SU-DHL-6 (cell line): ENCODE results near the gene NPIPA1.
A peak's percentile ranks its signal among the peaks of the same experiment; 100 is the strongest.
"Not testable (repeated sequence)": the region's sequence is repeated elsewhere in the genome, so short reads cannot be mapped to it uniquely, and the experiment has no call there.

Experiments
- H2AFZ ChIP-seq: fragments of 200-600 bp; sonication (generic); 2 replicates; pipeline ENCODE4 v1.6.1; 2014; ENCODE audit warnings: low read depth, mild to moderate bottlenecking, moderate library complexity, mixed read lengths, antibody characterized with exemption, low read length; ENCODE audit not compliant: severe bottlenecking
- H3F3A ChIP-seq: fragments of 200-600 bp; shearing (Covaris generic); 2 replicates; pipeline ENCODE4 v1.6.0; 2016; ENCODE audit warnings: antibody characterized with exemption, mild to moderate bottlenecking; ENCODE audit not compliant: insufficient read depth
- H3K27ac ChIP-seq: fragments of 200-600 bp; sonication (generic); 2 replicates; pipeline ENCODE4 v1.5.1; 2016; ENCODE audit warnings: low read depth, mild to moderate bottlenecking, low read length, moderate library complexity, mixed read lengths
- H3K27me3 ChIP-seq: fragments of 200-600 bp; sonication (generic), shearing (Covaris generic); 2 replicates; pipeline ENCODE4 v1.6.0; 2014; ENCODE audit warnings: mild to moderate bottlenecking, low read length
- H3K36me3 ChIP-seq: fragments of 200-600 bp; sonication (generic); 2 replicates; pipeline ENCODE4 v1.6.1; 2014; ENCODE audit warnings: mild to moderate bottlenecking, low read length, mixed read lengths
- H3K4me2 ChIP-seq: fragments of 300-600, 200-600 bp; shearing (Covaris generic), sonication (generic); 2 replicates; pipeline ENCODE4 v1.6.0; 2014; ENCODE audit warnings: low read length, low read depth, mild to moderate bottlenecking; ENCODE audit not compliant: poor library complexity, severe bottlenecking
- H3K4me3 ChIP-seq: fragments of 200-600 bp; sonication (generic); 2 replicates; pipeline ENCODE4 v1.5.1; 2014; ENCODE audit warnings: antibody characterized with exemption, low read length, mild to moderate bottlenecking, mixed read lengths; ENCODE audit not compliant: insufficient read depth, poor library complexity, severe bottlenecking
- H3K79me2 ChIP-seq: fragments of 200-600 bp; sonication (generic); 2 replicates; pipeline ENCODE4 v1.6.1; 2014; ENCODE audit warnings: mild to moderate bottlenecking, low read length, moderate library complexity; ENCODE audit not compliant: insufficient read depth
- H3K9ac ChIP-seq: fragments of 200-600 bp; sonication (generic); 2 replicates; pipeline ENCODE4 v1.7.0; 2014; ENCODE audit warnings: mild to moderate bottlenecking, low read length
- H3K9me2 ChIP-seq: fragments of 200-600 bp; sonication (generic); replicated peaks from 2 replicates; pipeline ENCODE4 v1.6.1; 2014; ENCODE audit warnings: low read length; ENCODE audit not compliant: insufficient read depth
- H3K9me3 ChIP-seq: fragments of 200-600 bp; sonication (generic); 2 replicates; pipeline ENCODE4 v1.6.1; 2014; ENCODE audit warnings: low read length, mixed read lengths; ENCODE audit not compliant: insufficient read depth
- H4K20me1 ChIP-seq: fragments of 200-600 bp; sonication (generic); 2 replicates; pipeline ENCODE4 v1.6.1; 2014; ENCODE audit warnings: low read depth, mild to moderate bottlenecking, antibody characterized with exemption, low read length, moderate library complexity, mixed read lengths

Gene NPIPA1

DNA sequence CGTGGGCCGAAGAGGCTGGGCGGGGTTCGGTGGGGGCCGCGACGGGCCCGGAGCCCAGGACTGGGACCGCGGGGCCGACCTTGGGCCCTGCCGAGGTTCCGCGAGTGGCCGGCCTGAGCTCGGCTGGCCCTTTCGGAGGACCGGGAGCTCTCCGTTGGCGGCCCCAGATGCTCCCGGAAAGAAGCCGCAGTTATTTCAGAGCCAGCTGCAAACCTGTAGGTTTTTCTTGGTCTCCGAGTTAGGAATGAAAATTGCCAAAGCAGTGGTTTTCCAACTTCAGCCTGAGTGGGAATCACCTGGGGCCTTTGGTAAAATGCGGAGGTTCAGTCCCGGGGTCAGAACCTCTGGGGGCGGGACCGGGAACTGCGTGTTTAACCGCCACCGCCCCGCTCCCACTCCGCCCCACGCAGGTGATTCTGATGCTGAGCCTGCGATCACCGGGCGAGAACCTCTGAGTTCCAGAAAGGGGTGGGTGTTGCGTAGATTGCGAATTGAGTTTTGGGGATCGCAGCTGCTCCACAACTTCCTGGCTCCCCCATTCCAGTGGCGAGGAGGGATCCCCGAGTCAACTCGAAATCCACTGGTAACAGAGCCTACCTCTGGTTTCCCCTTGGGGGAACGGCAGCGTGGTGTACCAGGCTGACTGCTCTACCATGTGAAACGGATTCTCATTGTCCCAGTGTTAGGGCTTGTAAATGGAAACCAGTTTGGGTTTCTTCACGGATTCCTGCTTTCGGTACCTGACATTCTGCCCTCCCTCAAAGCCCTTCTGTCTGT is 38.4 kb downstream of the NPIPA1 start:
- Histone ChIP-seq H2AFZ (peak overlapping the region; percentile 34), H3K79me2 (peaks cover 52% of the 10 kb centered on the region), H3K9ac (peak overlapping the region; percentile 62), H3K4me3 (peak overlapping the region; percentile 54), H3K4me2 (peak overlapping the region; percentile 63)
- H3K36me3 ChIP-seq, H4K20me1 ChIP-seq, H3F3A ChIP-seq, H3K9me2 ChIP-seq, H3K9me3 ChIP-seq, H3K27me3 ChIP-seq, H3K27ac ChIP-seq: not testable (repeated sequence)

DNA sequence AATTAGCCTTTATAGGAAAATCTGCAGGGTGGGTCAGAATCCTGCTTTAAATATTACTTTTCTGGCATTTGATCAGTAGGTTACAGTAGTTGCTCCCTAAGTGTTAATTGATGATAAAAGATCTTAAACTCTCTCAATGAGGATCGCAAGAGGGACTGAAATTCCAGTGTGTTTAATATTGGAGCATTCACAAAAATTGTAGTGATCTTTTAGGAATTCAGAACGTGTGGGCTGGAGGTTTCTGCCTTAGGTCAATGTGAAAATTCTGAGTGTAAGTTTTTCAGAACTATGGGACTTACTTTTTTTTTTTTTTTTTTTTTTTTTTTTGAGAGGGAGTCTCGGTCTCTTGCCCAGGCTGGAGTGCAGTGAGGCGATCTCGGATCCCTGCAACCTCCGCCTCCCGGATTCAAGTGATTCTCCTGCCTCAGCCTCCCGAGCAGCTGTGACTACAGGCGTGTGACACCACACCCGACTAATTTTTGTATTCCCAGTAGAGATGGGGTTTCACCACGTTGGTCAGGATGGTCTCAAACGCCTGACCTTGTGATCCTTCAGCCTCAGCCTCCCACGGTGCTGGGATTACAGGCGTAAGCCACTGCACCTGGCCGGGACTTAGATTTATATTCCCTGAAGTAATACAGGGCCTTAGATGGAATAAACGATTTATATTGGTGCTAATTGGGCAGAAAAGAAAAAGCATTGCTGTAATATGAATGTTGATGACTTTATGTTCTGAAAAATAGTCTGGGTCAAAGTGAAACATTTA is 39.9 kb downstream of the NPIPA1 start:
- Histone ChIP-seq H3K4me2 (peak overlapping the region; percentile 63), H3K79me2 (peaks cover 60% of the 10 kb centered on the region)
- H3K9ac ChIP-seq, H3F3A ChIP-seq, H3K4me3 ChIP-seq, H3K27ac ChIP-seq, H3K9me2 ChIP-seq, H2AFZ ChIP-seq, H3K9me3 ChIP-seq, H4K20me1 ChIP-seq, H3K27me3 ChIP-seq, H3K36me3 ChIP-seq: not testable (repeated sequence)

- H2AFZ ChIP-seq, H3K36me3 ChIP-seq, H3K27me3 ChIP-seq, H3K4me3 ChIP-seq, H3K9ac ChIP-seq, H3K27ac ChIP-seq, H3K9me3 ChIP-seq, H3F3A ChIP-seq, H3K9me2 ChIP-seq, H3K4me2 ChIP-seq, H4K20me1 ChIP-seq: not testable (repeated sequence)
- peaks cover 70% of the 10 kb centered on the region for H3K79me2 ChIP-seq
These were observed 41.0 kb downstream of the NPIPA1 start for GRCh38 chr16:14978281-14978680.

DNA sequence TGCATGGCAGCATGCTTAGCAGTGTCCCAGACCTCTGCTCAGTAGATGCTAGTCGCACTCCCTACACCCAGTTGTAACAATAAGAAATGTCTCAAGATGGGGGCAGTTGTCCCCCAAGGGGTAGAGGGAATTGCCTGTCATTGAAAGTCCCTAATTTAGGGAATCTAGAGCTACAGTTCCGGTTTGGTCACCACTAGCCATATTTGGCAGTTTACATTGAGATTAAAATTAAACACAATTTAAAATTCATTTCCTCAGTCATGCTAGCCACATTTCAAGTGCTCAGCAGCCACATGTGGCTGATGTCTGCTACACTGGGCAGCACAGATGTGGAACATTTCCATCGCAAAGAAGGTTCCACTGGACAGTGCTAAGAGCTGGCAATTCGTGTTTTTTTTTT is 41.7 kb downstream of the NPIPA1 start:
- not testable (repeated sequence) for H3K27ac ChIP-seq, H4K20me1 ChIP-seq, H3K9me3 ChIP-seq, H2AFZ ChIP-seq, H3K9me2 ChIP-seq, H3K4me2 ChIP-seq, H3F3A ChIP-seq, H3K27me3 ChIP-seq, H3K36me3 ChIP-seq, H3K9ac ChIP-seq, H3K4me3 ChIP-seq
- peaks cover 75% of the 10 kb centered on the region for H3K79me2 ChIP-seq

DNA sequence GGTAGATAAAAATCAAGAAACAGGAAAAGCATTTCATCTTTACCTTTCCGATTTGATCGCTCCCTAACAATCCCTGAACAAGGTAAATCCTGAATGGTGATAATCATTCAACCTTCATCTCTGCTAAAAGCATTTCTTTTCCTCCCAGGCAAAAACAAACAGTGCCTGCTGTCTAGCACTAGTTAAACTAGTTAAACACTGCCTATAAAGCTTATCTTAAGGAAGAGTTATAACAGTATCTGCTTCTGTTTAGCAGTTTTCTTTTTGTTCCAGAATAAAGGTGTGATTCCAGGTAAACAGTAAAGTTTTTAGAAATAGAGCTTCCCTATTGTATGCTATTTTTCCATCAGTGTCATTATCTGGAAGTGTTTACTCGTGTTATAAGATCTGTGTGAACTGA is 44.0 kb downstream of the NPIPA1 start:
- H3K27ac ChIP-seq, H3K27me3 ChIP-seq, H4K20me1 ChIP-seq, H3K9ac ChIP-seq, H2AFZ ChIP-seq, H3K4me2 ChIP-seq, H3K4me3 ChIP-seq, H3K9me2 ChIP-seq, H3K9me3 ChIP-seq, H3F3A ChIP-seq, H3K36me3 ChIP-seq: not testable (repeated sequence)
- peaks cover 80% of the 10 kb centered on the region for H3K79me2 ChIP-seq

GRCh38 chr16:14982521-14982920 is 45.3 kb downstream of the NPIPA1 start:
- H3K79me2 ChIP-seq: peaks cover 79% of the 10 kb centered on the region
- H3K27ac ChIP-seq, H3K27me3 ChIP-seq, H3F3A ChIP-seq, H3K9ac ChIP-seq, H2AFZ ChIP-seq, H3K4me2 ChIP-seq, H3K36me3 ChIP-seq, H3K9me2 ChIP-seq, H4K20me1 ChIP-seq, H3K4me3 ChIP-seq, H3K9me3 ChIP-seq: not testable (repeated sequence)

DNA sequence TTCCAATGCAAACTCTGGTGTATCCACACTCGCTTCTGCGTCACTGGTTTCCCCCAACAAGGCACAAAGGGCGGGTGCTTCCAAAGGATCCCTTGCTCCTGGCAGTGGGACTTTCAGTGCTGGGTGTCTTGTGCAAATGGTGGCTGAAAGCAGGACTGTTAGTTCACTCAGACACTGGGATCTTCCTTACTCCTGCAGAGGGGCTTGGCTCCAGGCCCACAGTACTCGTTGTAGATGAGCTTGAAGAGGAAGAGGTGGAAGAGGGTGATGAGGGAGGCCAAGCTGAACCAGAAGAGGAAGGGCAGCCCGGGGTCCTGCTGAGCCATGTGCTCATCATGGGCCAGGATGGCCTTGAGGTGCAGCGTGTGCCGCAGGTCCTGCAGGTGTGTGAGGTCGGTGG is 50.8 kb downstream of the NPIPA1 start:
- H3K9me2 ChIP-seq, H3K36me3 ChIP-seq, H4K20me1 ChIP-seq, H3F3A ChIP-seq, H3K4me2 ChIP-seq, H2AFZ ChIP-seq, H3K27ac ChIP-seq, H3K27me3 ChIP-seq, H3K9me3 ChIP-seq, H3K9ac ChIP-seq, H3K4me3 ChIP-seq: not testable (repeated sequence)
- peaks cover 74% of the 10 kb centered on the region for H3K79me2 ChIP-seq

DNA sequence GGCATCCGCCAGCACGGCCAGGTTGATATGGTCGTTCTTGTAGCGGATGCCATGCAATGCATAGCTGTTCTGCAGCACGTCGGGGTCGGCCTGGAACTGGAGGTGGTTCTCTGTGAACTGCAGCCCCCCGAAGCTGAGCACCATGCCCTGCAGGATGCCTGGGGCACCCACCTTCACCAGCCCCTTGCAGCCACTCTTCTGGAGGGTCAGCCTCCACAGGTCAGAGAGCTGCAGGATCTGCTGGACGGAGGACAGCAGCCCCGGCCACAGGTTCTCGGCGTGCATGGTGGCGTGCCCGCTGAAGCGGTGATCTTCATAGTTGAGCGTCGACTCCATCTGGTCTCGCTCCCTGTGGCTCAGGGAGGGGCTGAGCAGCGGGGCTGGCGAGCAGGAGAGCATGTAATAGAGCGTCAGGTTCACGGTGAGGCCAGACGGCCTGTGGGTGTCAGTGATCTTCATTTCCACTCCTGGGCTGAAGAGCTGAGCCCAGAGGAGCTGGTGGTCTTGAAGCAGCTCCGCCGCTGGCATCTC is 51.5 kb downstream of the NPIPA1 start:
- not testable (repeated sequence) for H3K27ac ChIP-seq, H3K9ac ChIP-seq, H3K4me3 ChIP-seq, H3K4me2 ChIP-seq, H3K36me3 ChIP-seq, H3K9me3 ChIP-seq, H2AFZ ChIP-seq, H4K20me1 ChIP-seq, H3K27me3 ChIP-seq, H3K9me2 ChIP-seq, H3F3A ChIP-seq
- H3K79me2 ChIP-seq: peaks cover 73% of the 10 kb centered on the region
